Stimulated activated CD4-positive, alpha-beta T cell treated with anti-CD3 and anti-CD28 coated beads, TNF-alpha, amount 100 ng/mL, for 24 hours (primary cell): ENCODE measurements around the gene LRCH3.
"Not testable (repeated sequence)": the region's sequence is repeated elsewhere in the genome, so short reads cannot be mapped to it uniquely, and the experiment has no call there.

Source experiments
- DNase-seq, 3 experiments: peaks; one replicate each; pipeline ENCODE4 v3.0.0-alpha.2; 2020; ENCODE audit warnings: low read depth in 3 of 3

The LRCH3 gene

DNA sequence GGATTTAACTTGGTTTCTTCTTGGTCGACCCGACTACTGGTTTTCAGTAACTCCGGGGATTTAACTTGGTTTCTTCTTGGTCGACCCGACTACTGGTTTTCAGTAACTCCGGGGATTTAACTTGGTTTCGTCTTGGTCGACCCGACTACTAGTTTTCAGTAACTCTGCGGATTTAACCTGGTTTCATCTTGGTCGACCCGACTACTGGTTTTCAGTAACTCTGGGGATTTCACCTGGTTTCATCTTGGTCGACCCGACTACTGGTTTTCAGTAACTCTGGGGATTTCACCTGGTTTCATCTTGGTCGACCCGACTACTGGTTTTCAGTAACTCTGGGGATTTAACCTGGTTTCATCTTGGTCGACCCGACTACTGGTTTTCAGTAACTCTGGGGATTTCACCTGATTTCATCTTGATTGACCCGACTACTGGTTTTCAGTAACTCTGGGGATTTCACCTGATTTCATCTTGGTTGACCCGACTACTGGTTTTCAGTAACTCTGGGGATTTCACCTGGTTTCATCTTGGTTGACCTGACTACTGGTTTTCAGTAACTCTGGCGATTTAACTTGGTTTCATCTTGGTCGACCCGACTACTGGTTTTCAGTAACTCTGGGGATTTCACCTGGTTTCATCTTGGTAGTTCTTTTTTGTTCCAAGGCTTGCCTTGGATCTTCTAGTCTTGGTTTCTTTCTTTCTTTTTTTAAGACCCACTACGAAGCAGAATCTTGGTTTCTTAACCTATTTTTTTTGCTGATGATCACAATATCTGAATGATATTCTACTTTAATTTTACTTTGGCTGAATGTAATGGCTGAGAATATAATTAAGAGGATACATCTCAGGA is 130.6 kb downstream of the LRCH3 start:
- not testable (repeated sequence) for DNase-seq

DNA sequence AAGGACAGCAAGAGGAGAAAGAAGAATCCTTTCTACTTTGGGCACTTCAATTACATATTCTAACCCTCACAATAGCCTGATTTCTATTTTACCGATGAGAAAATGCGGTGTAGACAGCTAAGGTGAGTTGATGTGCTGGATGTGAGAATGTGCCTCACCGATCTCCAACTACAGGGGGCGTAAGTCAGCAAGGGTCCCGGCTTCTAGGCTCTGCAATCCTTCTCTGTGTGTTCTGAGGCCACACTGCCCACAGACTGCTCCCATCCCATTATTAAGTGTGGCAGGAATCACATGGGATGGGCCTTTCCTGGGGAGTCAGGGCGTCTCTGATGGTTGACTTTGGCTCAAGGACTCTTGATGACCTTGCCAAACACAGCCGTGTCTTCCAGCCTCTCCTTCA is 135.4 kb downstream of the LRCH3 start:
- no peak for DNase-seq

DNA sequence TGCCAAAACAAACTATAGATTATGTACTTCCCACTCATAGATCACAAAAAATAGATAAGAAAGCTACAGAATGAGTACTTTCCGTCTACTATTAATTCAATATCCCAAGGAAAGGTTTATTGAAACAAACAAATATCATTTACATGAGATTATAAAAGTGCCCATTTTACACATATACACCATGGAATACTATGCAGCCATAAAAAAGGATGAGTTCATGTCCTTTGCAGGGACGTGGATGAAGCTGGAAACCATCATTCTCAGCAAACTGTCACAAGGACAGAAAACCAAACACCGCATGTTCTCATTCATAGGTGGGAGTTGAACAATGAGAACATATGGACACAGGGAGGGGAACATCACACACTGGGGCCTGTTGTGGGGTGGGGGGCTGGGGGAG is 136.5 kb downstream of the LRCH3 start:
- not testable (repeated sequence) for DNase-seq

DNA sequence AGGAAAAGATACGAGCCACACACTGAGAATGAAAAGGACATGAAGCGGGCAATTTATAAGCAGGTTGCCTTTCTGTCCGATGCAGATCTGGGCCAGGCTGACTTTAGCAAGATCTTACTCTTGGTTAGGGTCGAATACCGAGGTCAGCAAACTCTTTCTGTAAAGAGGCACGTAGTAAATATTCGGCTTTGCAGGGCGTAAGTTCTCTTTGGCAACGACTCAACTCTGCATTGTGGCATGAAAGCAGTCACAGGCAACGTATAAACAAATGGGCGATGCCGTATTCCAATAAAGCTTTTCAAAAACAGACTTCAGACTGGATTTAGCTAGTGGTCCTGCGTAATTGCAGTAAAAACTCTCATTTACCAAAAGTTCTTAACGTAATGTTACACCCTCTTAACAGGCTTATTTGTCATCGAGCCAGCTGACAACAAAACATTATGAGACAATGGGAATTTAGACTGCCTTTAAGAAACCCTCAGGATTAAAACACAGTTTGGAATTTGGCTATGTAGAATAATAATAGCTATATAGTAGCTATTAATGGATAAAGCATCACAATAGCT is 145.8 kb downstream of the LRCH3 start:
- no peak for DNase-seq
